Measurements from ENCODE around the gene MESD. TPM values are rescaled to one million over a fixed set of nuclear protein-coding genes. Genes with fewer than 3 reads are reported as not detected.

Gene MESD
- total and polyA plus RNA-seq, 12 donors: 13.2 to 56.1 (median 25.6) TPM

DNA sequence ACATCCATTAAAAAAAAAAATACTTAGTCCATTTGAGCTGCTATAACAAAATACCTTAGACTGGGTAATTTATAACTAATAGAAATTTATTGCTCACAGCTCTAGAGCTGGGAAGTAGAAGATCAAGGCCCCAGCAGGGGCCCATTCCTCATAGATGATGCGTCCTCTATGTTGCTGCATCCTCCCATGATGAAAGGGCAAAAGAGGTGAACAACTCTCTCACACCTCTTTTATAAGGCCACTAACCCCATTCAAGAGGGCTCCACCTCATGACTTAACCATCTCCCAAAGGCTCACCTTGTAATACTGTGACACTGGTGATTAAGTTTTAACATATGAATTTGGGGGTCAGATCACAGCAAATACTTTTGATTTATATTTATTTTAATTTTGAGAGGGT, 8.1 kb upstream of the MESD start:
- H3K4me3 ChIP-seq: no peak overlapping the region
- no peak overlapping the region for H3K27ac ChIP-seq
- no peaks in the 10 kb centered on the region for H3K9me3 ChIP-seq (replicated peaks in 1 of 3)
- DNase-seq: no peak
- peaks cover 0 to 1% of the 10 kb centered on the region in 2 donors for H3K36me3 ChIP-seq (replicated peaks in 1 of 2)
- H3K4me1 ChIP-seq (replicated peaks in 1 of 2): peaks cover 0 to 17% of the 10 kb centered on the region in 2 donors
- H3K27me3 ChIP-seq: no peaks in the 10 kb centered on the region
- TF ChIP-seq, protein P1, sequence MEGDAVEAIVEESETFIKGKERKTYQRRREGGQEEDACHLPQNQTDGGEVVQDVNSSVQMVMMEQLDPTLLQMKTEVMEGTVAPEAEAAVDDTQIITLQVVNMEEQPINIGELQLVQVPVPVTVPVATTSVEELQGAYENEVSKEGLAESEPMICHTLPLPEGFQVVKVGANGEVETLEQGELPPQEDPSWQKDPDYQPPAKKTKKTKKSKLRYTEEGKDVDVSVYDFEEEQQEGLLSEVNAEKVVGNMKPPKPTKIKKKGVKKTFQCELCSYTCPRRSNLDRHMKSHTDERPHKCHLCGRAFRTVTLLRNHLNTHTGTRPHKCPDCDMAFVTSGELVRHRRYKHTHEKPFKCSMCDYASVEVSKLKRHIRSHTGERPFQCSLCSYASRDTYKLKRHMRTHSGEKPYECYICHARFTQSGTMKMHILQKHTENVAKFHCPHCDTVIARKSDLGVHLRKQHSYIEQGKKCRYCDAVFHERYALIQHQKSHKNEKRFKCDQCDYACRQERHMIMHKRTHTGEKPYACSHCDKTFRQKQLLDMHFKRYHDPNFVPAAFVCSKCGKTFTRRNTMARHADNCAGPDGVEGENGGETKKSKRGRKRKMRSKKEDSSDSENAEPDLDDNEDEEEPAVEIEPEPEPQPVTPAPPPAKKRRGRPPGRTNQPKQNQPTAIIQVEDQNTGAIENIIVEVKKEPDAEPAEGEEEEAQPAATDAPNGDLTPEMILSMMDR (IDR thresholded peaks at IDR 0.05): no peak
- no peak for TF ChIP-seq POLR2A (IDR thresholded peaks at IDR 0.05)
- WGBS, 4 donors: 91 to 100% (median 98%) methylated on average over 1 of the region's 1 CpG
- intact Hi-C loops (cut with DNase I): loop anchor here (10.0 kb wide), 2 partner anchors 107 to 317 kb away; no protein-coding TSS in a partner anchor

- intact Hi-C loops (cut with DNase I): loop anchor here (10.0 kb wide), 2 partner anchors 109 to 319 kb away; no protein-coding TSS in a partner anchor
- H3K36me3 ChIP-seq (replicated peaks in 1 of 2): no peaks in the 10 kb centered on the region
- H3K27me3 ChIP-seq: no peaks in the 10 kb centered on the region
- TF ChIP-seq, protein P1 (IDR thresholded peaks at IDR 0.05): peak in 5 of 6 experiments; percentile 26 to 44 (median 43)
- no peak for TF ChIP-seq POLR2A (IDR thresholded peaks at IDR 0.05)
- H3K9me3 ChIP-seq (replicated peaks in 1 of 3): no peaks in the 10 kb centered on the region
- no peak overlapping the region for H3K4me3 ChIP-seq
- 98 to 100% (median 100%) methylated on average over 1 of the region's 1 CpG for WGBS, 4 donors
- peaks cover 0 to 9% of the 10 kb centered on the region in 2 donors for H3K4me1 ChIP-seq (replicated peaks in 1 of 2)
- H3K27ac ChIP-seq: no peak overlapping the region
- DNase-seq: no peak
Observed at GRCh38 chr15:80996247-80996646, 6.6 kb upstream of the MESD start.

DNA sequence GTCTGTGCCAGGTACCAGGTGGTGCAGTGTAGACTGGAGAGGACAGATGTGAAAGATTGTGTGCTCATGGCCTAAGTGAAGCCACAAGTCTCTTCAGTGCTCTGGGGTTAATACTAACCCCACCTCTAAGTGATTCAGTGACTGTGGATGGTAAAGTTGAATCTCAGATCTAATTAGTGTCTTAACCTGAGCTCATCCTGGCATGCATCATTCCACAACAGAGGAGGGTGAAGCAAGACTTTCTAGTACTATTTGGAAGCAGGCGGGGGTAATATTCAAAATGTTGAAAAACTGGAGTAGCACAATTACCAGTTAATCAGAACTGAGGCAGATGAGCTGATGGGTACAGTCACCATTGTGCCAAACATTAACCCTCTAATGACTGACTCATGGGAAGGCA, 2.8 kb upstream of the MESD start:
- no peaks in the 10 kb centered on the region for H3K27me3 ChIP-seq
- H3K4me1 ChIP-seq (replicated peaks in 1 of 2): peaks cover 14 to 21% of the 10 kb centered on the region in 2 donors
- H3K4me3 ChIP-seq: no peak overlapping the region
- intact Hi-C loops (cut with DNase I): loop anchor here (10.0 kb wide), 2 partner anchors 112 to 322 kb away; no protein-coding TSS in a partner anchor
- H3K9me3 ChIP-seq (replicated peaks in 1 of 3): no peaks in the 10 kb centered on the region
- WGBS, 4 donors: 88 to 100% (median 100%) methylated on average over 1 of the region's 1 CpG
- no peaks in the 10 kb centered on the region for H3K36me3 ChIP-seq (replicated peaks in 1 of 2)
- no peak for DNase-seq
- no peak overlapping the region for H3K27ac ChIP-seq
- TF ChIP-seq, protein P1 (IDR thresholded peaks at IDR 0.05): no peak
- no peak for TF ChIP-seq POLR2A (IDR thresholded peaks at IDR 0.05)

- Histone ChIP-seq H3K27ac (peak overlapping the region in 1 of 5 donors; percentile 3), H3K36me3 (replicated peaks in 1 of 2) (no peaks in the 10 kb centered on the region), H3K9me3 (replicated peaks in 1 of 3) (no peaks in the 10 kb centered on the region), H3K27me3 (no peaks in the 10 kb centered on the region), H3K4me1 (replicated peaks in 1 of 2) (peaks cover 18 to 21% of the 10 kb centered on the region in 2 donors), H3K4me3 (no peak overlapping the region)
- 82 to 92% (median 83%) methylated on average over 4 of the region's 4 CpGs for WGBS, 4 donors
- intact Hi-C loops (cut with DNase I): loop anchor here (10.0 kb wide), 2 partner anchors 113 to 323 kb away; no protein-coding TSS in a partner anchor
- TF ChIP-seq, protein P1 (IDR thresholded peaks at IDR 0.05): no peak
- TF ChIP-seq POLR2A (IDR thresholded peaks at IDR 0.05): no peak
- DNase-seq: no peak
Observed at GRCh38 chr15:80992006-80992405, 2.4 kb upstream of the MESD start.
